Epithelial cell of esophagus (primary cell): ENCODE data around the gene TMEM176B.

Source experiments
- DNase-seq: peaks from one replicate; pipeline ENCODE4 v3.0.0; 2010; ENCODE audit warnings: low read depth
- H3K4me3 ChIP-seq: 2 replicates; pipeline ENCODE4 v1.5.1; 2011; ENCODE audit warnings: mild to moderate bottlenecking, low read length, control low read depth
- TF ChIP-seq, protein P1 (sequence below): IDR thresholded peaks from 2 replicates; pipeline ENCODE4 v1.5.1; 2011; ENCODE audit warnings: low read depth, mild to moderate bottlenecking, low read length, control low read depth, inconsistent platforms; ENCODE audit not compliant: insufficient read depth; ENCODE audit errors: missing control alignments

TMEM176B gene

DNA sequence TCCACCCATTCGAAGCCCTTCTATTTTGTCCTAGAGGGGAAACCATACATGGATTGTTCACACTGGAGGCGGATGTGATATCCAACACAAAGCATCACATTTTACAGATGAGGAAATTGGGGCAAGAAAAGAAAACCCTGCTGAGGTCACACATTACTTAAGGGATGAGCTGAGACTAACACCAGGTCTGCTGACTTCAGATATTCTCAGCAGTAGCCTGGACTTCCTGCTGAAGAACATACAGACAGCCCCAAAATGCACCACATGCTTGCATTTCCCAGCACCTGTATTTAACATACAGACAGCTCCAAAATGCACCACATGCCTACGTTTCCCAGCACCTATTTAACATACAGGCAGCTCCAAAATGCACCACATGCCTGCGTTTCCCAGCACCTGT is 51.8 kb downstream of the TMEM176B start:
- TF ChIP-seq, protein P1, sequence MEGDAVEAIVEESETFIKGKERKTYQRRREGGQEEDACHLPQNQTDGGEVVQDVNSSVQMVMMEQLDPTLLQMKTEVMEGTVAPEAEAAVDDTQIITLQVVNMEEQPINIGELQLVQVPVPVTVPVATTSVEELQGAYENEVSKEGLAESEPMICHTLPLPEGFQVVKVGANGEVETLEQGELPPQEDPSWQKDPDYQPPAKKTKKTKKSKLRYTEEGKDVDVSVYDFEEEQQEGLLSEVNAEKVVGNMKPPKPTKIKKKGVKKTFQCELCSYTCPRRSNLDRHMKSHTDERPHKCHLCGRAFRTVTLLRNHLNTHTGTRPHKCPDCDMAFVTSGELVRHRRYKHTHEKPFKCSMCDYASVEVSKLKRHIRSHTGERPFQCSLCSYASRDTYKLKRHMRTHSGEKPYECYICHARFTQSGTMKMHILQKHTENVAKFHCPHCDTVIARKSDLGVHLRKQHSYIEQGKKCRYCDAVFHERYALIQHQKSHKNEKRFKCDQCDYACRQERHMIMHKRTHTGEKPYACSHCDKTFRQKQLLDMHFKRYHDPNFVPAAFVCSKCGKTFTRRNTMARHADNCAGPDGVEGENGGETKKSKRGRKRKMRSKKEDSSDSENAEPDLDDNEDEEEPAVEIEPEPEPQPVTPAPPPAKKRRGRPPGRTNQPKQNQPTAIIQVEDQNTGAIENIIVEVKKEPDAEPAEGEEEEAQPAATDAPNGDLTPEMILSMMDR = no peak
- DNase-seq = no peak
- no peak overlapping the region for H3K4me3 ChIP-seq

DNA sequence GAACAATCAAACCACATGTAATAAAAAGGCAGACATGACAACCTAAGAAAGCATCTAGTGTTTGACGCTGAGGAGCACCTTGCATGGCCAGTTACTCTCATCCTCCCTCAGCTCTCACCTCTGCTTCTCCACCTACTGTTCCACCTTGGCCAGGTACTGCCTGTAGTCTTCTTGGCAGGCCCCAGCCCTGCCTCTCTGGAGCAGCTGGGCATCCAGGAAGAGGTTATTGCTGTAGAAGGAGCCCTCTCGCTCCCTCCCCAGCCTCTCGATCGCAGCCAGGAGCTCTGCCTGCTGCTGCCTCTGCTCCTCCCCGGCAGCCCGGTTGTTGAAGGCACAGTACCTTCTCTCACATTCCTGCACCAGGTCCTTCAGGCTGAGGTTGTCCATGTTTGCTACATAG is 53.2 kb downstream of the TMEM176B start:
- DNase-seq = no peak
- H3K4me3 ChIP-seq = no peak overlapping the region
- TF ChIP-seq, protein P1 = no peak

DNA sequence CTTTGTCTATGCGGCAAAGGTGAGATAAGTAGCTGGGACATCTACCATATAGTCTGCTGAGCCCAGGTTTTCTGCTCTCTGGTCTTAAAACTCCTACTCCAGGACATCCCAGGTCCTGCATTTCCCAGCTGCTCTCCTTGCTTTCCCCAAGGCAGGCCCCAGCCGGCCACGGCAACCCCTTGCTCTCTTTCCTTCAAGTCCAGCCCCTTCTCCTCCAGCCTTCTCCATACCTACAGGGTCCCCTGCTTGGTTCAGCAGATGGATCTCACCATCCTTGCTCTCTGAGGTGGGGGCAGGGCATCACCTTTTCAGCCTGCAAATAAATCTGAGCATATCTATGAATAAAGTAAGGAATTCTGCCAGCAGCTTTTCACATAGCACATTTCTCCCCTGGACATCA is 54.3 kb downstream of the TMEM176B start:
- no peak for DNase-seq
- TF ChIP-seq, protein P1 = no peak
- no peak overlapping the region for H3K4me3 ChIP-seq

DNA sequence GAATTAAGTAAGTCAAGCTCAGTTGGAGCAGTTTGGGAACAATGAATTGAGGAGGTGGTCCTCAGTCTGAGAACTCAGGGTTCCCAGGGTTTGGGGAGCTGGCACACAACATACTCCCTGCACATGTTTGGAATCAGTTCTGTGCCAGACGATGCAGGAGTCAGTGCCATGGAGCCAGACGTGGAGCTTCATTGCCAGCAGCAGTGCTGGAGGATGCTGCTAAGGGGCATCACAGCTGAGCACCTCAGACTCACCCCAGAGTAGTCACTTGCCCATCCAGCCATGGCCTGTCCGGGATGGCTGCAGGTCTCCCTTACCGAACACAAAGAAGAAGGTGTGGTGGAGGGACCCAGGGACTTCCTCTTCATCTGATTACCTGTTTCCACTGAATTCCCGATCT is 55.1 kb downstream of the TMEM176B start:
- no peak for DNase-seq
- TF ChIP-seq, protein P1 = no peak
- H3K4me3 ChIP-seq = no peak overlapping the region

DNA sequence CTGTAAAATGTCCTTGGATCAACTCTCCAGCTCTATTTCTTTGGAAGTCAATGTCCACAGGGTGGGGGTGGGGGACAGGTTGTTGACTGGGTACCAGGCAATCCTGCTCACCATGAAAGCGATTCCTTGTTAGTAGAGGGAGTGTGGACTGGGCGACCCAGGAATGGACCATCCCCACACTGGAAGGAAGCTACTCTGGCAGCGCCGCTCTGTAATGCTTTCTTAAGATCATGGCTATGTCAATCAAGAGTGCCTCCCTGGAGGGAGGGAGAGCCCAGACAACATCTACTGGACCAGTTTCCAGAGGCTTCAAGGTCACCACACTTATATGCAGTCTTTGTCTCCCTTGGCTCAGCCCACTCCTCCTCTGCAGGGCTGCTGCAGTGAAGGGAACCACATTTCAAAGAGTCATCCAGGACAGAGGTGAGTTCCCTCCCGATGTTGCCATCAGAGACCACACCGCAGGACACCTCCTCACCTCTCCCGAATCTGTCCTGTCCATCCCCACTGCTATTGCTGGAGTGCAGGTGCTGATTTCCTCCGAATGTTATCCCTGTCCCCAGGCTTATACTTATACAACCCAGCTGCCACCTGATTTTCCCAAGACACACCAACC is 56.0 kb downstream of the TMEM176B start:
- TF ChIP-seq, protein P1 = no peak
- DNase-seq = no peak
- H3K4me3 ChIP-seq = no peak overlapping the region

DNA sequence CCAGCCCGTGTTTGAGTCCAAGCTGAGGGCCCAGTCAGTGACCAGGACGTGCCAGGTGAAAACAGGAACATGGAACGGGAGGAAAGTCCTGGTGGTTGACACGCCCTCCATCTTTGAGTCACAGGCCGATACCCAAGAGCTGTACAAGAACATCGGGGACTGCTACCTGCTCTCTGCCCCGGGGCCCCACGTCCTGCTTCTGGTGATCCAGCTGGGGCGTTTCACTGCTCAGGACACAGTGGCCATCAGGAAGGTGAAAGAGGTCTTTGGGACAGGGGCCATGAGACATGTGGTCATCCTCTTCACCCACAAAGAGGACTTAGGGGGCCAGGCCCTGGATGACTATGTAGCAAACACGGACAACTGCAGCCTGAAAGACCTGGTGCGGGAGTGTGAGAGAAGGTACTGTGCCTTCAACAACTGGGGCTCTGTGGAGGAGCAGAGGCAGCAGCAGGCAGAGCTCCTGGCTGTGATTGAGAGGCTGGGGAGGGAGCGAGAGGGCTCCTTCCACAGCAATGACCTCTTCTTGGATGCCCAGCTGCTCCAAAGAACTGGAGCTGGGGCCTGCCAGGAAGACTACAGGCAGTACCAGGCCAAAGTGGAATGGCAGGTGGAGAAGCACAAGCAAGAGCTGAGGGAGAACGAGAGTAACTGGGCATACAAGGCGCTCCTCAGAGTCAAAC is 57.7 kb downstream of the TMEM176B start:
- no peak for DNase-seq
- no peak overlapping the region for H3K4me3 ChIP-seq
- TF ChIP-seq, protein P1 = no peak
